NCI-H1105 (cell line): Measurements from ENCODE around the gene PLA2G4A.

Experiments
- DNase-seq: peaks from one replicate; lab custom pipeline; 2025; lab: John Stamatoyannopoulos, UW

Gene PLA2G4A

DNA sequence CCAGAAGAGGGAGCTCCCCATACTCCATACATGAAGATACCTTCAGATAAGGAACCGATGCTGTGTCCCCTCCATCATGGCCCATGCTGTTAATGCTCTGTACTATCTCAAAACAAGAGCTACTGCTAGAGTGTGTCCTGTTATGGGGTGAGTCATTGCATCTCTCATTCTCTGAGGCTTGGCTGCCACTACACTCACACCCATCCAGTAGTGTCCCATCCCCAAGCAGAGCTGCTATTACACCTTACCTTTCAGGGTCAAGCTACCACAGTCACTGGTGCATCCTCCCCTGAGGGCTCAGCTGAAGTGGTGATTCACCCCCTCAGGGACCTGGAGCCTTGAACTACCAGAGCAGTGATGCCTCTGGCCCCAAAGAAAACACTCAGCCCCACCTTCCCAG, 198.5 kb downstream of the PLA2G4A start:
- DNase-seq = no peak

DNA sequence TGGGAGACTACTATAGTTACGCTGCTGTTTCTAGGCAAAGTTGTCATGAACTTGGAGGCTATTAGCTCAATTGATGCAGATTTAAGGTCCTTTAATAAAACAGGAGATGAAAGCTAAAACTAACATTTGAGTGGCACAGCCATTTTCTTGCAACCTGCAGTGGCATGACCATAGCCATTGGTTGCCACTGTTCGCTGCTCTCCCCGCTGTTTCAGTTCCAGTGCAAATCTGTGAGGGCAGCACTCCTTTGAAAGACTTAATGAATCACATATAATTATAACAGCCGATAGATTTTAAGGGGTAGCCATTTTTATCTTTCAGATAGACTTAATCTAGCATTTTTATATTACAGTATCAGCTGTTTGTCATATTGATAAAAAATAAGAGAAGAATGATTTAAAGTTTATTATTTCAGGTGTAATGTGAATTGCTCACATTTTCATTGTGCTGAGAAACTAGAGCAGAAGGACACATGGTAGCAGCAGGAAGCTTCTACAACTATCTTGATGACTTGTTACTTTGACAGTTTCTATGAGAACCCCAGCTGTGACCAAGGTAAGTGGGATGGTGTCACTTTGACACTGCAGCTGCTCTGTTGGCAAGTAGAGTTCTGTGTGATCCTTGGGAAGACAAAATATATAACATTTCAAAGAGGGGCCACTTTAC, 203.7 kb downstream of the PLA2G4A start:
- DNase-seq = no peak

DNA sequence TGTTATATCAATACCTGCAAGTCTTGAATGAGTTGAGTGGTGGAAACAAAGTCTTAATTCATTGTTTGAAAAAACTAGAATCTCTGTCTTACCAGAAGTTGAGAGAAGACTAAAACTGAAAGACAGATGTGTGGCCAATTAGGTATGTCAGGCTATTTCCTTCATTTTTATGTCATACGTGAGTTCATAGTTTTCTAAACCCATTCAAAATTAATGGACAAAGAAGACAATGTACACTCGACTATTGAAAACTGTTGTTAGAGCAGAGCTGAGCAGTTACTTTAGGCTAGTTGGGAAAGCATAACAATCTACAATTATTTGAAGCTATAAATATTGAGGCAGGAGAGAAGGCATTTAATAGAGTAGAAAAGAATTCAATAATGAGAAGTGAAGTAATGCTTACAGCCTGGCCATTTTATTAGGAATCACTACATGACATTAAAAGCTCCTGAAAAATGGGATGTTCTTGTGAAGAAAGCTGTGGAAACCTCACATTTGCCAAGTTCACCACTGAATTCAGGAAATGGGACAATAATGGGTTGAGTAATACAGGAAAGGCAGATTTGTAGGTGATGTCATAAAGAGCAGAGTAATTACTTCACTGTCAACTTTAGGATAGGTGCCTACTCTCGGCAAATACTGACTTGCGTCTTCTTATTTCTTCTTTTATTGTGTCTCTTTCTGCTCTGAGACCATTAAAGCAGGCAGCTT, 204.4 kb downstream of the PLA2G4A start:
- no peak for DNase-seq

DNA sequence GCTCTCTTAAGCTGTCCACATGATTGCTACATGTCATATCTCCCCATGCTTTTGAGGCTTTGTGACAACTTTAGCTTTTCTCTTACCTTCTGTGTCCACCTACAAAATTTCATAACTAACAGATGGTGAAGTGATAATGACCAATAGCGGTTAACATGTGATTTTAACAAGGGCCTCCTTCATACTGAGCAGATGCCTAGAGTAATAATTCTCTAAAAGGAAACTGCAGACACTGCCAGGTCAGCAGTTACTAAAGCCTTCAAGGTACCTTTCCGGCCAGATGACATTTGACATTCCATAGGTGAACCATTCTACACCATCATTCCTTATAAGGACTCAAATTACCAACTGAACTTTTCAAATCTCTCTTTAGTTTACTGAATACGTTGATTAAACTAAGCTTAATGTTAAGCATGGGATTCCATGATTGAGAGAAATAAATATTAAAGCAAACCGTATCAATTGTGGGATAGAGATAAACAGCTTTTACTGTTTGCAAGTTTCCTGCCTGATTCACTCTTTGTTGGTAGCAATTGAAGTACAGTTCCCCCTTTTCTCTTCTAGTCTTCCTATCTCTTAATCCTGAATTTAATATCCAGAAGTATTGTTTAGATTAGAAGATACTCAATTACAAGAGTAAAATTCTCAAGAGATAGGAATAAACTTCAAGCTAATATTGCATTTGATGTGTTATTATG, 205.1 kb downstream of the PLA2G4A start:
- DNase-seq = no peak

DNA sequence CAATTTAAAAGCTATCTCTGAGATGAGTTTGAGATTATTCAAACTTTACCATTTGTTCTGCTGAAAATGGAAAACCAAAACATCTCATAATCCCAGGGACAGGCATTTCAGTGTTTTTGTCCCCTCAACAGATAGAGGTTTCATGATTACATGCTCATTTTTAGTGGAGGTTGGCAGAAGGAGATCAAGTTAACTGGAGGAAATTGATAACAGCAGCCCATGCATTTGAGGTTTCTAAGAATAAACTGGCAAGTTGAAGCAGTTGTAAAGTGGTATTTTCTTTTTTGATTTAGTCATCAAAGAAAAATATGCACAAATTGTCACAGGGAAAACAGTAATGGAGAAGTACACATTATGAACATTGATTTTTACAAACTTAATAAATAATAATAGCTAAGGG, 205.8 kb downstream of the PLA2G4A start:
- no peak for DNase-seq

DNA sequence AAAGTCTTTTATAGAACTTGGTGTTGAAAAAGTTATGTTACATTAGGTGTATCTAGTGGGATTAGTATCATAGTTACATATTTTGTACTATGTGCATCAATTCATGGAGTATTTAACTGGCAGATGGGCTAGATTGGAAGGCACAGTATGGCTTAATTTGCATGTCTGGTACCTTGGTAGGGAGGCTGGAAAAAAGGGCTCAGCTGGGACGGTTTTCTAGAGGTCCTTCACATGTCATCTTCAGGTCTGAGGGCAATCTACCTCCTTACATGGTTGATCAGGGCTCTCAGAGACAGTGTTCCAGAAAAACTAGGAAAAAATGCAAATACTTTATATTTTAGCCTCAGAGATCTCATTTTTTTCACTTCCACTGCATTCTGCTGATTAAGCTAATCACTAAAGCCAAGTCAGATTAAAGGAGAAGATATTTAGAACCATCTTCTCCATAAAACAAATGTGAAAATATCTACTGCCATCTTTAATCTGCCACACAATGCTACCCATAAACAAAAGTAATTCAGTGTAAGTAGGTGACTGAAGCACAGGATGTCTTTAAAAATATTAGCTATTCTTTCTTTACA, 209.3 kb downstream of the PLA2G4A start:
- DNase-seq = no peak
